ENCODE measurements around the gene IFT81. TPM values are rescaled to one million over a fixed set of nuclear protein-coding genes. Genes with fewer than 3 reads are reported as not detected.
A peak's percentile ranks its signal among the peaks of the same experiment; 100 is the strongest.

The IFT81 gene
- total RNA-seq, 4 donors from 2014 or later, result 6.9 to 40.6 (median 20.7) TPM

DNA sequence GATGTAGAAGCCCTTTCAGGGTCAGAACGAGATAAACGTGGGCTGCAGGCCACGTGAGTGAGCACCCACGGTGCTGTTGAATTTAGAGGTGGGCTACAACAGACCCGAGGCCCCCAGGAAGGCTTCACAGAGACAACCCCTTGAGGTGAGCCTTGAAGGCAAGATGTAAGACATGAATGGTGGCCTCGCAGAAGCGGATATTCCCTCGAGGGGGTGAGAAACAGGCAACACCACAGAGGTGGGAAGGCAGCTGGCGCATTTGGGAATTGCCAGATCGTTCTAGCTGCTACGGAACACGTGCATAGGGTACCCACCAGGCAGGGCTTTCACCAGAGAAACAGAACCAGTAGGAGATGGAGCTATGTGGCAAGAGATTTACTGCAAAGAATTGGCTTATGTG lies 134.3 kb downstream of the IFT81 start:
- no peak for DNase-seq
- TF ChIP-seq, protein P1, sequence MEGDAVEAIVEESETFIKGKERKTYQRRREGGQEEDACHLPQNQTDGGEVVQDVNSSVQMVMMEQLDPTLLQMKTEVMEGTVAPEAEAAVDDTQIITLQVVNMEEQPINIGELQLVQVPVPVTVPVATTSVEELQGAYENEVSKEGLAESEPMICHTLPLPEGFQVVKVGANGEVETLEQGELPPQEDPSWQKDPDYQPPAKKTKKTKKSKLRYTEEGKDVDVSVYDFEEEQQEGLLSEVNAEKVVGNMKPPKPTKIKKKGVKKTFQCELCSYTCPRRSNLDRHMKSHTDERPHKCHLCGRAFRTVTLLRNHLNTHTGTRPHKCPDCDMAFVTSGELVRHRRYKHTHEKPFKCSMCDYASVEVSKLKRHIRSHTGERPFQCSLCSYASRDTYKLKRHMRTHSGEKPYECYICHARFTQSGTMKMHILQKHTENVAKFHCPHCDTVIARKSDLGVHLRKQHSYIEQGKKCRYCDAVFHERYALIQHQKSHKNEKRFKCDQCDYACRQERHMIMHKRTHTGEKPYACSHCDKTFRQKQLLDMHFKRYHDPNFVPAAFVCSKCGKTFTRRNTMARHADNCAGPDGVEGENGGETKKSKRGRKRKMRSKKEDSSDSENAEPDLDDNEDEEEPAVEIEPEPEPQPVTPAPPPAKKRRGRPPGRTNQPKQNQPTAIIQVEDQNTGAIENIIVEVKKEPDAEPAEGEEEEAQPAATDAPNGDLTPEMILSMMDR (IDR thresholded peaks at IDR 0.05), result no peak
- TF ChIP-seq POLR2A (IDR thresholded peaks at IDR 0.05), result no peak
- no peaks in the 10 kb centered on the region for H3K27me3 ChIP-seq
- H3K9me3 ChIP-seq, result no peaks in the 10 kb centered on the region
- H3K4me3 ChIP-seq, result no peak overlapping the region
- no peaks in the 10 kb centered on the region for H3K36me3 ChIP-seq
- intact Hi-C loops (cut with DNase I; ENCODE audit: low total_unique reads), result no loop called here
- H3K27ac ChIP-seq, result no peak overlapping the region
- no peaks in the 10 kb centered on the region for H3K4me1 ChIP-seq

DNA sequence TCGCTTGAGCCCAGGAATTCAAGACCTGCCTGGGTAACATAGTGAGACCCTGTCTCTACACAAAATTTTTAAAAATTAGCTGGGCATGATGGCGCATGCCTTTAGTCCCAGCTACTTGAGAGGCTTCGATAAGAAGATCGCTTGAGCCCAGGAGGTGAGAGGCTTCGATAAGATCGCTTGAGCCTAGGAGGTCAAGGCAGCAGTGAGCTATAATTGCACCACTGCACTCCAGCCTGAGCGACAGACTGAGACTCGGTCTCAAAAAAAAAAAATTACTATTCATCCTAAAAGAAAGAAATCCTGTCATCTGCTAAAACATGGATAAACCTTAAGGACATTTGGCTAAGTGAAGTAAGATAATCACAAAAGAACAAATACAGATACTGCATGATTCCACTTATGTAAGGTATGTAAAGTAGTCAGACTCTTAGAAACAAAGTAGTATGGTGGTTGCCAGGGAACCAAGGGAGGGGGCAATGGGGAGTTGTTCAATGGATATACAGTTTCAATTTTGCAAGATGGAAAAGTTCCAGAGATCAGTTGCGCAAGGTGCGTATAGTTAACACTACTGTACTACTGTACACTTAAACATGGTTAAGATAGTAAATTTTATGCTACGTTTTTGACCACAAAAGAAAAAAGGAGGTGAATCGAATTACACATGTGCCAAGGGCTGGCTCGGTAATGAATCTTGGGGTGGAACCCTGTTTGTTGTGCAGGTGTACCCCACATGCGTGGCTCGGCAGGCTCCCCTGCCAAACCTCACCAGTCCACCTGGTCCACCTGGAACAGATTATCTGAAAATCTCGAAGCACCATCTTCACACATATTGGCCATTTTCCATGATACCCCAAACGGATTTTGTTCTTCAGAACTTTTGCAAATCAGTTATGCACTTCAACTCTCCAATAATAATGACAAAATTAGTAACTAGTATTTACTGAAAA lies 138.6 kb downstream of the IFT81 start:
- no peak overlapping the region for H3K4me3 ChIP-seq
- no peak overlapping the region for H3K27ac ChIP-seq
- DNase-seq, result no peak
- intact Hi-C loops (cut with DNase I; ENCODE audit: low total_unique reads), result no loop called here
- no peaks in the 10 kb centered on the region for H3K36me3 ChIP-seq
- H3K27me3 ChIP-seq, result no peaks in the 10 kb centered on the region
- TF ChIP-seq, protein P1 (IDR thresholded peaks at IDR 0.05), result no peak
- no peak for TF ChIP-seq POLR2A (IDR thresholded peaks at IDR 0.05)
- H3K4me1 ChIP-seq, result peaks cover 0 to 12% of the 10 kb centered on the region in 2 donors
- no peaks in the 10 kb centered on the region for H3K9me3 ChIP-seq

DNA sequence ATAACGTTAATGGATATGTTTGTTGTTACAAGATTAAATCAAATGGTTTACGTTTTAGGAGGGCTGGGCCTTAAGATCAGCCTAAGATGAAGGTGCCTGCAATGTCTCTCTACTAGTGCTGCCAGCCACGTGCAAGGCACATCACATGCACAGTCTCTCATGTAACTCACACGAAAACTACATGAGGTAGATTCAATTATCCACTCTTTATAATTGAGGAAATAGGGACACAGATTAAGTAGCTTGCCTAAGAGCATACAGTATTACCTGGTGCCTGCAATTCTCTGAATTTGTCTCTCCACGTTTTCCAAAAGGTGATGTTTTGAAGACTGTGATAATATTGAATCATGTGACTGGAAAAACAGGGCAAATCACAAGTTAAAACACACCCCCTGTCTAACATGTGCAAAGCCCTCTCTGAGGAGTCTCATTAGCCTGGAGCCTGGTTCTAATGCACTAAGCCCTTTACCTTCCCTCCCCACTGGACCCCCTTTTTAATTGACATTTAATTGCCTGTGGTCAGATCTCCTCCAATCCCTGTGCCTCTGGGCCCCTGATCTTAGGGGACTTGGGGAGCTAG lies 142.3 kb downstream of the IFT81 start:
- no peaks in the 10 kb centered on the region for H3K27me3 ChIP-seq
- H3K9me3 ChIP-seq, result no peaks in the 10 kb centered on the region
- H3K27ac ChIP-seq, result peak overlapping the region in 1 of 2 donors; percentile 49
- peaks cover 0 to 20% of the 10 kb centered on the region in 2 donors for H3K4me1 ChIP-seq
- TF ChIP-seq, protein P1 (IDR thresholded peaks at IDR 0.05), result no peak
- TF ChIP-seq POLR2A (IDR thresholded peaks at IDR 0.05), result no peak
- no peaks in the 10 kb centered on the region for H3K36me3 ChIP-seq
- no peak overlapping the region for H3K4me3 ChIP-seq
- intact Hi-C loops (cut with DNase I; ENCODE audit: low total_unique reads), result no loop called here
- DNase-seq, result no peak

DNA sequence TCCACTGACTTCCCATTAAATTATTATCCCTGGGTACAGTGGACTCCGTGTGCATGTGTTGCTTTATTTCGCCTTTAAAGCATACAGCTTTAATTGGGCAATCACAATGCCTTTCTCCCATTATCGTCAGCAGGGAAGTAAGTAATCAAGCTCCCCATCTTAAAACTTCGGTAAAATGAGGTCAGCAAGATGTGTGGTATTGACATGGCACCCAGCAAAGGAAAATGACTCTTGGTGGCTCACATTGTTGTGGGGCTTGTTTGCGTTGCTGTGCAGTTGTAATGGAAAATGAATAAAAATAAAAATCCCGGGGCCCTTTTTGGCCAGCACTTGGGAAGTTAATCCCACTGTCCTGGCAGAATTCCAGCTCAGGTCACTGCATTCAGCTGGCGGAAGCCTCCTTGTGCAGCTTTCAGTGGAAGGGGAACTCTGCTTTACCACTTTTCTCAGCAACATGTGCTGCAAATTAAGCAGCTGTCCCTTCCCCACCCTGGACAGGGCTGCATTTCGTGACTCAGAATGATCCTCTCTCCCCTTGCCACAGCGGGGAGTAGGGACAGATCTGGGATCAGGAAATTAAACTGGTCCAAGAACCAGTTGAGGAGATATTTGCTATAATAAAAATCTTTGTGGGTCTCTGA lies 142.9 kb downstream of the IFT81 start:
- Histone ChIP-seq H3K27ac (peak overlapping the region; percentile 6 to 49), H3K4me3 (no peak overlapping the region), H3K9me3 (no peaks in the 10 kb centered on the region), H3K36me3 (no peaks in the 10 kb centered on the region), H3K27me3 (no peaks in the 10 kb centered on the region), H3K4me1 (peaks cover 0 to 20% of the 10 kb centered on the region in 2 donors)
- intact Hi-C loops (cut with DNase I; ENCODE audit: low total_unique reads), result no loop called here
- peak; percentile 44 to 58 for DNase-seq
- no peak for TF ChIP-seq POLR2A (IDR thresholded peaks at IDR 0.05)
- TF ChIP-seq, protein P1 (IDR thresholded peaks at IDR 0.05), result no peak

Other genes starting within 250 kb of the IFT81 start
- 10 to 100 TPM in 3 of 4 donors, 1 to 10 TPM in 1; 8.7 to 53.9 (median 24.6) TPM for gene GLTP, start 243.8 kb upstream of the IFT81 start, total RNA-seq
- 10 to 100 TPM in 3 of 4 donors, 1 to 10 TPM in 1; 5.9 to 19.0 (median 12.8) TPM for gene TCHP, start 224.1 kb upstream of the IFT81 start, total RNA-seq
- 10 to 100 TPM; 30.3 to 55.7 (median 47.0) TPM for gene GIT2, start 128.0 kb upstream of the IFT81 start, total RNA-seq
- 10 to 100 TPM; 13.1 to 54.3 (median 37.7) TPM for gene ANKRD13A, start 124.9 kb upstream of the IFT81 start, total RNA-seq
- gene C12orf76, start 75.8 kb upstream of the IFT81 start, total RNA-seq, result 10 to 100 TPM; 18.2 to 35.5 (median 28.4) TPM
- gene ATP2A2, start 156.9 kb downstream of the IFT81 start, total RNA-seq, result 100 to 1,000 TPM in 2 of 4 donors, 10 to 100 TPM in 2; 61.5 to 173 (median 97.9) TPM

Data from uterus (tissue), 4 donors.